Measurements from ENCODE around the gene UTP20.
A peak's percentile ranks its signal among the peaks of the same experiment; 100 is the strongest.
"Not testable (repeated sequence)": the region's sequence is repeated elsewhere in the genome, so short reads cannot be mapped to it uniquely, and the experiment has no call there.

The UTP20 gene

GRCh38 chr12:101327546-101327945 lies 47.6 kb downstream of the UTP20 start:
- DNase-seq: no peak

- DNase-seq: no peak
Measured at GRCh38 chr12:101328917-101329316, 49.0 kb downstream of the UTP20 start.

- DNase-seq: no peak
Measured at GRCh38 chr12:101330631-101331030, 50.7 kb downstream of the UTP20 start.

- no peak for DNase-seq
Measured at GRCh38 chr12:101336437-101336836, 56.5 kb downstream of the UTP20 start.

- no peak for DNase-seq
Measured at GRCh38 chr12:101338087-101338486, 58.2 kb downstream of the UTP20 start.

GRCh38 chr12:101343893-101344292 lies 64.0 kb downstream of the UTP20 start:
- no peak for DNase-seq

GRCh38 chr12:101351682-101352081 lies 71.8 kb downstream of the UTP20 start:
- DNase-seq: no peak

GRCh38 chr12:101356794-101357193 lies 76.9 kb downstream of the UTP20 start:
- DNase-seq: no peak

GRCh38 chr12:101361455-101361854 lies 81.5 kb downstream of the UTP20 start:
- no peak for DNase-seq

- no peak for DNase-seq
Measured at GRCh38 chr12:101368016-101368415, 88.1 kb downstream of the UTP20 start.

GRCh38 chr12:101372431-101372830 lies 92.5 kb downstream of the UTP20 start:
- DNase-seq: no peak

GRCh38 chr12:101375573-101375972 lies 95.7 kb downstream of the UTP20 start:
- DNase-seq: no peak

- no peak for DNase-seq
Measured at GRCh38 chr12:101379149-101379548, 99.2 kb downstream of the UTP20 start.

- DNase-seq: not testable (repeated sequence)
Measured at GRCh38 chr12:101391181-101391580, 111.3 kb downstream of the UTP20 start.

GRCh38 chr12:101407049-101407435 lies 127.1 kb downstream of the UTP20 start:
- DNase-seq: no peak

GRCh38 chr12:101407436-101408345 lies 127.8 kb downstream of the UTP20 start, which contains the start of gene ARL1:
TSS of gene ARL1 (minus strand) at chr12:101407772. CDS start at chr12:101407645, 127 bp downstream.
- DNase-seq: peak; percentile 32

GRCh38 chr12:101410169-101410568 lies 130.3 kb downstream of the UTP20 start:
- DNase-seq: not testable (repeated sequence)

- no peak for DNase-seq
Measured at GRCh38 chr12:101414533-101415119, 134.7 kb downstream of the UTP20 start.

- DNase-seq: no peak
Measured at GRCh38 chr12:101415228-101415627, 135.3 kb downstream of the UTP20 start.

- not testable (repeated sequence) for DNase-seq
Measured at GRCh38 chr12:101422066-101422465, 142.2 kb downstream of the UTP20 start.

- DNase-seq: no peak
Measured at GRCh38 chr12:101424620-101425019, 144.7 kb downstream of the UTP20 start.

GRCh38 chr12:101430456-101430855 lies 150.6 kb downstream of the UTP20 start:
- no peak for DNase-seq

- no peak for DNase-seq
Measured at GRCh38 chr12:101436136-101436535, 156.2 kb downstream of the UTP20 start.

Data from GOT3 (cell line).